Brain microvascular endothelial cell (primary cell): Measurements from ENCODE around the gene CCL4.
"Not testable (repeated sequence)": the region's sequence is repeated elsewhere in the genome, so short reads cannot be mapped to it uniquely, and the experiment has no call there.

ENCODE experiments used
- DNase-seq: peaks from one replicate; pipeline ENCODE4 v3.0.0-alpha.2; 2020
- H3K27ac ChIP-seq: fragments of 250-450 bp; sonication (Bioruptor Pico); 2 replicates; pipeline ENCODE4 v1.5.1; 2020; ENCODE audit warnings: mild to moderate bottlenecking, moderate library complexity
- H3K27me3 ChIP-seq: fragments of 250-450 bp; sonication (Bioruptor Pico); replicated peaks from 2 replicates; pipeline ENCODE4 v1.5.1; 2020; ENCODE audit warnings: mild to moderate bottlenecking
- H3K36me3 ChIP-seq: fragments of 250-450 bp; sonication (Bioruptor Pico); replicated peaks from 2 replicates; pipeline ENCODE4 v1.5.1; 2020; ENCODE audit warnings: mild to moderate bottlenecking
- H3K4me3 ChIP-seq: 2 replicates; pipeline ENCODE4 v1.5.1; 2011; ENCODE audit warnings: low read depth, mild to moderate bottlenecking, control low read depth, low read length, moderate library complexity
- CTCF ChIP-seq: IDR thresholded peaks from 2 replicates; pipeline ENCODE4 v1.5.1; 2011; ENCODE audit warnings: low read depth, mild to moderate bottlenecking, moderate library complexity, low read length, control low read depth, inconsistent platforms; ENCODE audit errors: missing control alignments
- in situ Hi-C: cut with HindIII; loops from 2 replicates; pipeline ENCODE4 v1.10.0; 2017; ENCODE audit warnings: low sequenced_read_pairs, low pct_ligation_motif_present

Gene CCL4

GRCh38 chr17:36072431-36073121 is 31.1 kb upstream of the CCL4 start:
- in situ Hi-C loops = no loop called here

GRCh38 chr17:36074365-36074764 is 29.3 kb upstream of the CCL4 start:
- no peak for TF ChIP-seq CTCF
- Histone ChIP-seq H3K36me3 (no peaks in the 10 kb centered on the region), H3K4me3 (no peak overlapping the region), H3K27me3 (no peaks in the 10 kb centered on the region), H3K27ac (no peak overlapping the region)
- no peak for DNase-seq
- in situ Hi-C loops = no loop called here

More at GRCh38 chr17:36072431-36073121, 31.1 kb upstream of the CCL4 start:
- no peaks in the 10 kb centered on the region for H3K36me3 ChIP-seq
- no peaks in the 10 kb centered on the region for H3K27me3 ChIP-seq
- H3K27ac ChIP-seq = no peak overlapping the region
- TF ChIP-seq CTCF = peak; percentile 70
- peak; percentile 37 for DNase-seq
- H3K4me3 ChIP-seq = no peak overlapping the region

GRCh38 chr17:36081681-36082471 is 21.8 kb upstream of the CCL4 start:
- H3K27me3 ChIP-seq, H3K36me3 ChIP-seq, DNase-seq, H3K4me3 ChIP-seq, H3K27ac ChIP-seq, in situ Hi-C loops: not testable (repeated sequence)

- DNase-seq, H3K27ac ChIP-seq, in situ Hi-C loops, H3K27me3 ChIP-seq, H3K4me3 ChIP-seq, H3K36me3 ChIP-seq: not testable (repeated sequence)
Observed at GRCh38 chr17:36082482-36083120, 21.0 kb upstream of the CCL4 start.

- H3K4me3 ChIP-seq, H3K36me3 ChIP-seq, in situ Hi-C loops, H3K27ac ChIP-seq, DNase-seq, H3K27me3 ChIP-seq: not testable (repeated sequence)
Observed at GRCh38 chr17:36083691-36084090, 19.9 kb upstream of the CCL4 start.

GRCh38 chr17:36085765-36086164 is 17.9 kb upstream of the CCL4 start:
- in situ Hi-C loops = no loop called here
- TF ChIP-seq CTCF = no peak
- Histone ChIP-seq H3K4me3 (no peak overlapping the region), H3K36me3 (no peaks in the 10 kb centered on the region), H3K27me3 (no peaks in the 10 kb centered on the region), H3K27ac (no peak overlapping the region)
- no peak for DNase-seq

- no peaks in the 10 kb centered on the region for H3K27me3 ChIP-seq
- no peak for TF ChIP-seq CTCF
- H3K36me3 ChIP-seq = no peaks in the 10 kb centered on the region
- no peak for DNase-seq
- in situ Hi-C loops = no loop called here
- no peak overlapping the region for H3K4me3 ChIP-seq
- no peak overlapping the region for H3K27ac ChIP-seq
Observed at GRCh38 chr17:36086791-36087190, 16.8 kb upstream of the CCL4 start.

GRCh38 chr17:36087471-36087870 is 16.2 kb upstream of the CCL4 start:
- H3K27me3 ChIP-seq, H3K36me3 ChIP-seq, H3K27ac ChIP-seq, H3K4me3 ChIP-seq, DNase-seq, in situ Hi-C loops: not testable (repeated sequence)

- H3K27me3 ChIP-seq, H3K27ac ChIP-seq, H3K4me3 ChIP-seq, H3K36me3 ChIP-seq, DNase-seq, in situ Hi-C loops: not testable (repeated sequence)
Observed at GRCh38 chr17:36087897-36088572, 15.6 kb upstream of the CCL4 start.
